Esophagus squamous epithelium (tissue), 5 donors: ENCODE results near the gene MACO1. TPM values are rescaled to one million over a fixed set of nuclear protein-coding genes. Genes with fewer than 3 reads are reported as not detected.
A peak's percentile ranks its signal among the peaks of the same experiment; 100 is the strongest.

Source experiments
- DNase-seq: peaks from one replicate; lab custom pipeline; 2025; lab: John Stamatoyannopoulos, UW
- H3K27ac ChIP-seq, 4 donors: fragments of 200-600 bp; sonication (generic); one replicate each; pipeline ENCODE4 v1.5.1; 2016 to 2019; ENCODE audit warnings: mild to moderate bottlenecking in 1 of 4
- H3K27me3 ChIP-seq, 4 donors: fragments of 200-600 bp; sonication (generic); 1 replicate in 3 of 4; 2 replicates in 1 of 4; pipeline versions ENCODE4 v1.5.1 to v1.6.0; 2017 to 2021; ENCODE audit warnings: antibody characterized with exemption in 1 of 4
- H3K36me3 ChIP-seq, 3 donors: fragments of 200-600 bp; sonication (generic); one replicate each; pipeline ENCODE4 v1.5.1; 2016 to 2019
- H3K4me1 ChIP-seq, 3 donors: fragments of 200-600 bp; sonication (generic); one replicate each; pipeline ENCODE4 v1.5.1; 2017 to 2019
- H3K4me3 ChIP-seq, 4 donors: fragments of 200-600 bp; sonication (generic); 1 replicate in 3 of 4; 2 replicates in 1 of 4; pipeline ENCODE4 v1.5.1; 2016 to 2019; ENCODE audit warnings: mild to moderate bottlenecking in 2 of 4, moderate library complexity in 1 of 4
- H3K9me3 ChIP-seq, 3 donors: fragments of 200-600 bp; sonication (generic); one replicate each; pipeline ENCODE4 v1.5.1; 2016 to 2019
- POLR2A ChIP-seq, 4 donors: fragments of 450-650 bp; IDR thresholded peaks; one replicate each; pipeline ENCODE4 v1.6.1; 2017; ENCODE audit warnings: antibody characterized with exemption in 4 of 4, mild to moderate bottlenecking in 4 of 4, moderate library complexity in 3 of 4
- WGBS, 2 donors: methylation state at CpG; one replicate each; pipeline ENCODE4 v1.1.5; 2018; 5-methylcytosine and 5-hydroxymethylcytosine counted together
- intact Hi-C: fragments of 100-400 bp; cut with DNase I; formaldehyde crosslinking; loops from one replicate; pipeline ENCODE4 v1.15.0; 2022
- total RNA-seq, 4 donors: library from RNA; depleted of rRNA; stranded (reverse); fragments of >200 nt; gene quantifications; one replicate each; pipeline ENCODE4 v1.1.0, GENCODE V29; 2016
- TF ChIP-seq, protein P1 (sequence below), 6 experiments: fragments of 450-650 bp in 4 of 6; fragments of 200-600 bp in 2 of 6; sonication (generic) in 2 of 6; IDR thresholded peaks; one replicate each; pipeline ENCODE4 v1.5.1; 2016 to 2019; ENCODE audit warnings: antibody characterized with exemption in 6 of 6, mild to moderate bottlenecking in 4 of 6, moderate library complexity in 4 of 6
- donor health status: DM: yes; HTN: yes; CAD: no.

The MACO1 gene
- total RNA-seq, 4 donors from 2014 or later = 14.4 to 18.8 (median 14.9) TPM

DNA sequence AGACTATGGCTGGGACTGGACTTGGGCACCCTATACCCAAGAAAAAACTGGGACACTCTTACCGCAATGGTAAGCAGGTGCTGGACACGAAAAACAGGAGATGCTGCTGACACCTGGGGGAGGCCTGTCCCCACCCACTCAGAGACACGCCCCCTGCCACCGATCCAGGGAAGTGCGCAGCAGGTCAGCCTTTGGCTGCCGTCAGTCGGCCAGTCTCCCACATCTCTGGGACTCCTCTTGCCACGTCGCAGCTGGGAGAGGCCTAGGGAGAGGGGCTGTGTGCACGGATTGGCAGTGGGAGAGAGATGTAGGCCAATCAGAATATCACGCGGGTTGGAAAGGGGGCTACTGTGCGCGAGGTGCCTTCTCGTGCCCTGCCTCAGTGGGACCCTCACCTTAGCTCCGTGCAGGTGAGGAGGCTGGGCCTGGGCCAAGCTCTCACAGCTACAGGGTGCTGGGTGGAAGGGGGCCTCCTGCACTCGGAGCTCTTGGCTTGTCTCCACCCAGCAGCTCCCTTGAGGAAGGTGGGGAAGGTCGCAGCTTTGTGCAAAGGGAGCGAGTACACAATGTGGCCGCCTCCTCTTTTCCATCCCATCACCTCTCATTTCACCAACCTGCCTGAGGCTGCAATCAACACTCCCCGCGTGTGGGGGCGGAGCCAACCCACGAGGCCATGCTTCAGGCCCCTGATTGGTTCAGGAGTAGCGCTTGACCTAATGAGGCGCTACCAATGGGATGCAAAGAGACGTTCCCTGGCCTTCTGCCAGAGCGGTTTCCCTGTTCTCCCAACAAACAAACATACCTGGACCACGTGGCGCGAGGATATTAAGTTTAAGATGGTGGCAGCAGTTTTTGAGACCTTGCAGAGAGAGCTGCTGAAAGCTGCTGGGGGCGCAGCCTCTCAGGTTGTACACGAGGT is 87.0 kb downstream of the MACO1 start:
- 77 to 88% methylated on average over 8 to 28 of the region's 33 CpGs for WGBS, 2 donors

DNA sequence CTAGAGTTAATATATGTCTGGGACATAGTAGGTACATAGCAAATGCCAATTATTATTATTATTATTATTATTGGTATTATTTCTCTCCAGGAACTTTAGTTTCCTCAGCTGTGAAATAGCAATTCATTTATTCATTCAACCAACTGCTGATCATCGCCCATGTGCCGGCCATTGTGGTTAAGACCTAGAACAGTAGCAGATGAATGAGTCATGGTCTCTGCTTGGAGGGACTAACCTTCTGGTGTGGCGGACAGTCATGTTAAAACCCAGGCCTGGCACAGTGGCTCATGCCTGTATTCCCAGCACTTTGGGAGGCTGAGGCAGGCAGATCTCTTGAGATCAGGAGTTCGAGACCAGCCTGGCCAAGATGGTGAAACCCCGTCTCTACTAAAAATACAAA is 88.9 kb downstream of the MACO1 start:
- H3K36me3 ChIP-seq = no peaks in the 10 kb centered on the region
- TF ChIP-seq, protein P1, sequence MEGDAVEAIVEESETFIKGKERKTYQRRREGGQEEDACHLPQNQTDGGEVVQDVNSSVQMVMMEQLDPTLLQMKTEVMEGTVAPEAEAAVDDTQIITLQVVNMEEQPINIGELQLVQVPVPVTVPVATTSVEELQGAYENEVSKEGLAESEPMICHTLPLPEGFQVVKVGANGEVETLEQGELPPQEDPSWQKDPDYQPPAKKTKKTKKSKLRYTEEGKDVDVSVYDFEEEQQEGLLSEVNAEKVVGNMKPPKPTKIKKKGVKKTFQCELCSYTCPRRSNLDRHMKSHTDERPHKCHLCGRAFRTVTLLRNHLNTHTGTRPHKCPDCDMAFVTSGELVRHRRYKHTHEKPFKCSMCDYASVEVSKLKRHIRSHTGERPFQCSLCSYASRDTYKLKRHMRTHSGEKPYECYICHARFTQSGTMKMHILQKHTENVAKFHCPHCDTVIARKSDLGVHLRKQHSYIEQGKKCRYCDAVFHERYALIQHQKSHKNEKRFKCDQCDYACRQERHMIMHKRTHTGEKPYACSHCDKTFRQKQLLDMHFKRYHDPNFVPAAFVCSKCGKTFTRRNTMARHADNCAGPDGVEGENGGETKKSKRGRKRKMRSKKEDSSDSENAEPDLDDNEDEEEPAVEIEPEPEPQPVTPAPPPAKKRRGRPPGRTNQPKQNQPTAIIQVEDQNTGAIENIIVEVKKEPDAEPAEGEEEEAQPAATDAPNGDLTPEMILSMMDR (IDR thresholded peaks at IDR 0.05) = no peak
- no peak for TF ChIP-seq POLR2A (IDR thresholded peaks at IDR 0.05)
- no peak for DNase-seq
- H3K27me3 ChIP-seq = no peaks in the 10 kb centered on the region
- H3K4me3 ChIP-seq = no peak overlapping the region
- intact Hi-C loops = loop anchor here (10.0 kb wide), 1 partner anchor 115 kb away; no protein-coding TSS in a partner anchor
- WGBS, 2 donors = 71 to 80% methylated on average over 5 of the region's 5 CpGs
- no peaks in the 10 kb centered on the region for H3K4me1 ChIP-seq
- no peaks in the 10 kb centered on the region for H3K9me3 ChIP-seq
- H3K27ac ChIP-seq = no peak overlapping the region

More for the DNA sequence above, 87.0 kb downstream of the MACO1 start:
- Histone ChIP-seq H3K9me3 (no peaks in the 10 kb centered on the region), H3K36me3 (no peaks in the 10 kb centered on the region), H3K4me1 (no peaks in the 10 kb centered on the region), H3K4me3 (no peak overlapping the region), H3K27me3 (no peaks in the 10 kb centered on the region), H3K27ac (no peak overlapping the region)
- intact Hi-C loops = no loop called here
- TF ChIP-seq, protein P1 (IDR thresholded peaks at IDR 0.05) = no peak
- no peak for TF ChIP-seq POLR2A (IDR thresholded peaks at IDR 0.05)
- DNase-seq = no peak

DNA sequence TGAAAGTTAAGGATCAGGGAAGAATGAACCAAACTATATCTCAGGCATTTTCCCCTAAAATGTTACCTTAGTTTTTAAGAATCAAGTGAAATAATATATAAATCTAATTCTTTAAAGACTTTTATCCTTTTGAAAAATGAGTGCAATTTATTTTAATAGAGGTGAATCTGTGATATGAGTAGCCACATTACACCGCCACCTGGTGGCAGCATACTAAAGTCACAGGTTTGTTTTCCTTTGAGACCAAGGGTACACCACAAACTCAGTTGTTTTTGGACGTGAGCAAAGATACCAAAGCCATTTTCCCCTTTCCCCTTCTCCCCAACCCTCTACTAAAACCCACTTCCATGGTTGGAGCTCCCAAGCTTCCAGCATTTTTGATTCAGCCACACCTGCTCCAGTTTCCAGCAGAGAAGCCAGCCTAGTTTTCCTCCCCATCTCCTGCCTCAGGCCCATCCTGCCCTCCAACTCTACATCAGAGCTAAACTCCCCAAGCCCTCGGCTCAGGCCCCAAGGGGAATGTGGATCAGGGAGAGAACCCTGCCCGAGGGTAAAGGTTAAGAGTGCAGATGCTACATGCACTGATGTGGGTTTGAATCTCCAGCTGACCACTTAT is 89.9 kb downstream of the MACO1 start:
- H3K9me3 ChIP-seq = no peaks in the 10 kb centered on the region
- TF ChIP-seq, protein P1 (IDR thresholded peaks at IDR 0.05) = peak; percentile 65 to 88 (median 80)
- TF ChIP-seq POLR2A (IDR thresholded peaks at IDR 0.05) = no peak
- WGBS, 2 donors = 7 to 13% methylated on average over 4 of the region's 4 CpGs

DNA sequence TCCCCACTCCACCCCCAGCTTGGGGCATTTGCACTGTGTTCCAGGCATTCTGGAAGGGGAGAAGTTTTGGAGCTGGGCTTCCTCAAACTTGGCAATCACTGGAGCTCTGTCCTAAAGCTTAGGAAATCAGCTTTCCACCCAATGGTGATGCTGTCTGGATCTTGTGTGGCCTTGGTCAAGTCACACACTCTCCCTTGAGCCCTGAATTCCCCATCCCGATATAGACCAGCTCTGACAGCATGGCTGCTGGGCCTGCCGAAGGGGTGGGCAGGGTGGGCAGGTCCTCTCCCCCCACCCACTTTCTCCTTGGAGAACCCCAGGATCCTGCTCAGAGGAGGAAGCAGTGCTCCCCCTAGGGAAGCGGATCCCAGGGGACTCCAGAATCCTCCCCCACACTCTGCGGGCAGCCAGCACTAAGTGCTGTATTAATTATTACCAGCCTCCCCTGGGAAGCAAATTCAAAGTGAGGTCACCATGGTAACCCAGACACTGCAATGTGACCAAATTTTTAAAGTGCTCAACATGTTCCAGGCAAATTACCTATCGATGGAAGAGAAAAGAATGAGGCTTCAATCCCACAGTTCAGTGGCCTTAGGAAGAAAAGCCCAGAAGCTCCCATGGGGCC is 91.4 kb downstream of the MACO1 start:
- Histone ChIP-seq H3K27me3 (no peaks in the 10 kb centered on the region), H3K4me3 (no peak overlapping the region), H3K9me3 (no peaks in the 10 kb centered on the region), H3K36me3 (no peaks in the 10 kb centered on the region), H3K4me1 (peaks cover 0 to 5% (median 0%) of the 10 kb centered on the region in 3 donors), H3K27ac (no peak overlapping the region)
- TF ChIP-seq, protein P1 (IDR thresholded peaks at IDR 0.05) = no peak
- no peak for TF ChIP-seq POLR2A (IDR thresholded peaks at IDR 0.05)
- intact Hi-C loops = loop anchor here (10.0 kb wide), 1 partner anchor 117 kb away; no protein-coding TSS in a partner anchor
- 79% methylated on average over 4 of the region's 5 CpGs; no CpG with 5 or more reads in 1 of the 2 donors for WGBS, 2 donors
- DNase-seq = no peak

More for the DNA sequence above, 89.9 kb downstream of the MACO1 start:
- no peaks in the 10 kb centered on the region for H3K27me3 ChIP-seq
- H3K4me1 ChIP-seq = no peaks in the 10 kb centered on the region
- no peak for DNase-seq
- H3K36me3 ChIP-seq = no peaks in the 10 kb centered on the region
- H3K27ac ChIP-seq = no peak overlapping the region
- H3K4me3 ChIP-seq = no peak overlapping the region
- intact Hi-C loops = loop anchor here (10.0 kb wide), 1 partner anchor 116 kb away; no protein-coding TSS in a partner anchor
